Sigmoid colon (tissue), 7 donors: Measurements from ENCODE around the gene ZNF205. TPM values are rescaled to one million over a fixed set of nuclear protein-coding genes. Genes with fewer than 3 reads are reported as not detected.
A peak's percentile ranks its signal among the peaks of the same experiment; 100 is the strongest.

Source experiments
- DNase-seq: peaks from one replicate; pipeline ENCODE4 v3.0.0-alpha.2; 2019
- H3K27ac ChIP-seq, 4 donors: fragments of 200-600 bp; sonication (generic); one replicate each; pipeline ENCODE4 v1.5.1; 2016 to 2019; ENCODE audit warnings: mild to moderate bottlenecking in 1 of 4
- H3K27me3 ChIP-seq, 3 donors: fragments of 200-600 bp; sonication (generic); one replicate each; pipeline ENCODE4 v1.5.1; 2019; ENCODE audit warnings: mild to moderate bottlenecking in 1 of 3
- H3K36me3 ChIP-seq, 4 donors: fragments of 200-600 bp; sonication (generic); one replicate each; pipeline ENCODE4 v1.5.1; 2016 to 2019
- H3K4me1 ChIP-seq, 4 donors: fragments of 200-600 bp; sonication (generic); one replicate each; pipeline ENCODE4 v1.5.1; 2017 to 2019
- H3K4me3 ChIP-seq, 4 donors: fragments of 200-600 bp; sonication (generic); one replicate each; pipeline ENCODE4 v1.5.1; 2017 to 2019; ENCODE audit warnings: mild to moderate bottlenecking in 2 of 4, moderate library complexity in 1 of 4
- H3K9me3 ChIP-seq, 4 donors: fragments of 200-600 bp in 3 of 4; sonication (generic) in 3 of 4; one replicate each; pipeline versions ENCODE4 v1.5.1 to v1.6.1; 2013 to 2019
- EP300 ChIP-seq, 4 donors: sonication (generic); formaldehyde crosslinking; IDR thresholded peaks; one replicate each; pipeline ENCODE4 v1.6.1; 2017; ENCODE audit warnings: antibody characterized with exemption in 4 of 4
- POLR2A ChIP-seq, 2 donors: fragments of 450-650 bp; IDR thresholded peaks; one replicate each; pipeline ENCODE4 v1.6.1; 2016; ENCODE audit warnings: antibody characterized with exemption in 2 of 2, mild to moderate bottlenecking in 2 of 2, moderate library complexity in 2 of 2
- POLR2AphosphoS5 ChIP-seq, 4 donors: sonication (generic); formaldehyde crosslinking; IDR thresholded peaks; one replicate each; pipeline ENCODE4 v1.6.1; 2017; ENCODE audit warnings: antibody characterized with exemption in 4 of 4
- WGBS, 2 donors: extraction: QIAGEN DNeasy Blood & Tissue Kit; methylation state at CpG; one replicate each; pipeline ENCODE4 v1.1.7; 2013; 5-methylcytosine and 5-hydroxymethylcytosine counted together
- intact Hi-C: fragments of 100-400 bp; cut with DNase I; formaldehyde crosslinking; loops from one replicate; pipeline ENCODE4 v1.15.1; 2023
- polyA plus RNA-seq, 3 donors: library from polyadenylated mRNA; stranded (reverse); fragments of 200-250 nt; gene quantifications; one replicate each; pipeline ENCODE4 v1.2.3, GENCODE V29; 2013
- total RNA-seq, 4 donors: library from RNA; depleted of rRNA; stranded (reverse); fragments of >200 nt; gene quantifications; one replicate each; pipeline ENCODE4 v1.1.0, GENCODE V29; 2016
- TF ChIP-seq, protein P1 (sequence below), 4 experiments: fragments of 450-650 bp in 3 of 4; fragments of 200-600 bp in 1 of 4; IDR thresholded peaks; one replicate each; pipeline ENCODE4 v1.5.1; 2016 to 2019; ENCODE audit warnings: antibody characterized with exemption in 4 of 4, mild to moderate bottlenecking in 3 of 4, moderate library complexity in 2 of 4
- donor health status: healthy with polysubstance abuse.
- donor health status: Bipolar disorder and iron deficiency.
- donor health status: healthy.

Gene ZNF205
- total and polyA plus RNA-seq, 7 donors, result 6.6 to 17.5 (median 15.8) TPM

DNA sequence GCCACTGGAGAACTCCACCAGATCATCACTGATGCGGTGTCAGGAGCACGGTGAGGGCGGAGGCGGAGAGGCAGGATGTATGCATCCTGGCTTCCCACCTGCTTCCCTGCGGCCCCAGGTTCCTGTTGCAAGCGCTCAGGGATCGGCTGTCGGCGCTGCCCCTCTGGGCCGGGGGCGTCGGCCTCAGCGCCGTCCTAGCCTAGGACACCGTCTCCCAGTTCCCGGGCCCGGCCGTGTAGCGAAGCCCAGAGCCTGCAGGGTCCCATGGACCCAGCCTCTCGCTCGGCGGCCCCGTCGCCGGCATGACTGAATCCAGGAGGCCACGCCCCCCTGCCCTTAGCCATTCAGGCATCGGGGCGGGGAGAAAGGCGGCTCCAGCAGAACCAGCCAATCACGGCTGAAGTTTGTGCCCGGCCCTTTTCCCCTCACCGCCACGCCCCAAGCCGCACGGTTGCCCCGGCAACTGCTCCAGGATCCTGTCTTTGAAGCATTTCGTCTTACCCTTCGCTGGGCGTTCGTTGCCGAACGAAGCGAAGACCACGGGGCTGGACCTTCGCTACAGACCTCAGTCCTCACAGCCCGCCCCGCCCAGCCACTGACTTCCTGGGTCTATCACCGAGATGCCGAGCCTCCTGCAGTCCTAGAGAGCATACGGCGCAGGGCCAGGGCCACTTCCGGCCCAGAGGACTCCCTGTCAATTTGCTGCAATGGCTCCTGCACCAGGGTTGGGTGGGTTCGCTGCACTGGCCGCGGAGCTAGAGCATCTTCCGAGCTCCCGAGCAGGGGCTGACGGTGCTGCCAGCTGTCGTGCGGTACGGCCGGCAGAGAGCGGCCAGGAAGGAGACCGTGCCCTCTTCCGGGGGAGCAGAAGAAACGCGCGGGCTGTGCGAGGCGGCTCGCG lies 11.8 kb downstream of the ZNF205 start:
- TF ChIP-seq POLR2A (IDR thresholded peaks at IDR 0.05) (no peak), EP300 (IDR thresholded peaks at IDR 0.05) (no peak), POLR2AphosphoS5 (IDR thresholded peaks at IDR 0.05) (peak in 3 of 4 donors; percentile 41 to 64 (median 62))
- TF ChIP-seq, protein P1, sequence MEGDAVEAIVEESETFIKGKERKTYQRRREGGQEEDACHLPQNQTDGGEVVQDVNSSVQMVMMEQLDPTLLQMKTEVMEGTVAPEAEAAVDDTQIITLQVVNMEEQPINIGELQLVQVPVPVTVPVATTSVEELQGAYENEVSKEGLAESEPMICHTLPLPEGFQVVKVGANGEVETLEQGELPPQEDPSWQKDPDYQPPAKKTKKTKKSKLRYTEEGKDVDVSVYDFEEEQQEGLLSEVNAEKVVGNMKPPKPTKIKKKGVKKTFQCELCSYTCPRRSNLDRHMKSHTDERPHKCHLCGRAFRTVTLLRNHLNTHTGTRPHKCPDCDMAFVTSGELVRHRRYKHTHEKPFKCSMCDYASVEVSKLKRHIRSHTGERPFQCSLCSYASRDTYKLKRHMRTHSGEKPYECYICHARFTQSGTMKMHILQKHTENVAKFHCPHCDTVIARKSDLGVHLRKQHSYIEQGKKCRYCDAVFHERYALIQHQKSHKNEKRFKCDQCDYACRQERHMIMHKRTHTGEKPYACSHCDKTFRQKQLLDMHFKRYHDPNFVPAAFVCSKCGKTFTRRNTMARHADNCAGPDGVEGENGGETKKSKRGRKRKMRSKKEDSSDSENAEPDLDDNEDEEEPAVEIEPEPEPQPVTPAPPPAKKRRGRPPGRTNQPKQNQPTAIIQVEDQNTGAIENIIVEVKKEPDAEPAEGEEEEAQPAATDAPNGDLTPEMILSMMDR (IDR thresholded peaks at IDR 0.05), result peak in 1 of 4 experiments; percentile 31
- Histone ChIP-seq H3K9me3 (no peaks in the 10 kb centered on the region), H3K27me3 (no peaks in the 10 kb centered on the region), H3K36me3 (peaks cover 0 to 17% (median 11%) of the 10 kb centered on the region in 4 donors), H3K4me1 (peaks cover 0 to 25% (median 21%) of the 10 kb centered on the region in 4 donors), H3K4me3 (peak overlapping the region; percentile 61 to 79 (median 69)), H3K27ac (peak overlapping the region; percentile 78 to 83 (median 78))
- intact Hi-C loops, result loop anchor here (2.0 kb wide), 1 partner anchor 17 kb away; no protein-coding TSS in a partner anchor
- DNase-seq, result peak; percentile 98
- 0% methylated on average over 72 of the region's 72 CpGs for WGBS, 2 donors

DNA sequence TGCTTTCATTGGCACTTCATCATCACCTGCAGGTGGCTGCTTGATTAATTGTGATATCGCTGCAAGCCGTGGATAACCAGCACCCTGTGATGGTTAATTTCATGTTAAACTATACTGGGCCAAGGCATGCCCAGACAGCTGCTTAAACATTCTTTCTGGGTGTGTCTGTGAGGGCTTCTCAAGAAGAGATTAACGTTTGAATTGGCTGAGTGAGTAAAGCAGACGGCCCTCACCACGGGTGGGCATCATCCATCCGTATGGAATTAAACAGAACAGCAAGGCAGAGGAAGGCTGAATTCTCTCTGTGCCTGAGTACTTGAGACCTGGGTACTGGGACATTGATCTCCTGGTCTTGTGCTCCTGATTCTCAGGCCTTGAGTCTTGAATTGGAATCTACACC lies 15.4 kb downstream of the ZNF205 start:
- 50 to 75% methylated on average over 6 of the region's 6 CpGs for WGBS, 2 donors
- Histone ChIP-seq H3K4me1 (peaks cover 0 to 33% (median 30%) of the 10 kb centered on the region in 4 donors), H3K36me3 (peaks cover 0 to 12% (median 3%) of the 10 kb centered on the region in 4 donors), H3K27ac (no peak overlapping the region), H3K9me3 (no peaks in the 10 kb centered on the region), H3K27me3 (no peaks in the 10 kb centered on the region), H3K4me3 (no peak overlapping the region)
- intact Hi-C loops, result loop anchor here (2.0 kb wide), 1 partner anchor 69 kb away; no protein-coding TSS in a partner anchor
- no peak for DNase-seq
- TF ChIP-seq, protein P1 (IDR thresholded peaks at IDR 0.05), result no peak
- TF ChIP-seq POLR2A (IDR thresholded peaks at IDR 0.05) (no peak), POLR2AphosphoS5 (IDR thresholded peaks at IDR 0.05) (no peak), EP300 (IDR thresholded peaks at IDR 0.05) (no peak)

DNA sequence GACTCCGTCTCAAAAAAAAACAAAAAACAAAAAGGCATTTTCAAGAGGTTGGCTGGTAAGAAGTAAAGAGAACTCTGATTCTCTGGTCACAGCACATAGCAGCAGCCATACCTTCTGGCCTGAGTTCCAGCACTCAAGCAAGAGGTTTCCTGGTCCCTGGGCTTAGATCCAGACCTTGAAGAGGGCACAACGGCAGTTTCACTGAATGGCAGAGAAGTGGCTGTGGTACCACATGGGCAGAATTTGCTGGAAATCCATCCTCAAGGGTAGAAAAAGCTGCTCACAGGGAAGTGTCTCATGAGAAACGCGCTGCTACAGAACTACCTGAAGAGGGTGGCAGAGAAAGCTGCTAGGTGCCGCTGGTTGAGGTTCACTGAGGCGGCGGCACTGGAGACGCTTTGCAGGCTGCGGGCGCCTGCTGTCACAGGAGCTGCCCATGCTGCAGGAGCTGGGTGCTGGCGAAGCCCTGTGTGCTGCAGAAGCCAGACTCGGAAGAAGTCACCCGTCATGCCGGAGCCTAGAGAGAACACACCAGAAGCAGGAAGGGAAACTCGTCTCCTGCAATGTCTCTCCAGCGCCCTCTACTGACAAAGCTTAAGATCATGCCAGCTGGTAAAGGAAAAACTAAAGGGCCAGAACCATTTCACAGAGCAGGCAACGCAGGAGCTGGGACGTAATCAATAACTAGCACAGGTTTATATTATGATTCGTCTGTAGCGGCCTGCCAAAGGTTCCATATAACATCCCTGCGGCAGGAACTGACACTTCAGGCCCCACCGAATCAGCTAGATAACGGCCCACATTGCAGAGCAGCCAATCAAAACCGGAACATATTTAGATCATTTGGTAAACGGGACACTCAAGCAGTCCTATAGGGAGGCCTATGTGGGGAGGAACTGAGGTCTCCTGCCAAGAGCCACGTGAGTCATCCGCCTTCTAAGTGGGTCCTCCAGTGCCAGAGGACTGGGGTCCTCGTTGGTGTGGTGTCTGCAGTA lies 17.0 kb downstream of the ZNF205 start:
- WGBS, 2 donors, result 7 to 17% methylated on average over 28 of the region's 28 CpGs
- intact Hi-C loops, result loop anchor here (2.0 kb wide), 1 partner anchor 71 kb away; no protein-coding TSS in a partner anchor
- Histone ChIP-seq H3K27ac (peak overlapping the region; percentile 58 to 75 (median 70)), H3K4me1 (peaks cover 0 to 39% (median 34%) of the 10 kb centered on the region in 4 donors), H3K27me3 (no peaks in the 10 kb centered on the region), H3K36me3 (peaks cover 0 to 12% (median 3%) of the 10 kb centered on the region in 4 donors), H3K4me3 (peak overlapping the region; percentile 22 to 50 (median 48)), H3K9me3 (no peaks in the 10 kb centered on the region)
- TF ChIP-seq, protein P1 (IDR thresholded peaks at IDR 0.05), result peak; percentile 77 to 93 (median 85)
- no peak for TF ChIP-seq POLR2A (IDR thresholded peaks at IDR 0.05)
- DNase-seq, result peak; percentile 86

DNA sequence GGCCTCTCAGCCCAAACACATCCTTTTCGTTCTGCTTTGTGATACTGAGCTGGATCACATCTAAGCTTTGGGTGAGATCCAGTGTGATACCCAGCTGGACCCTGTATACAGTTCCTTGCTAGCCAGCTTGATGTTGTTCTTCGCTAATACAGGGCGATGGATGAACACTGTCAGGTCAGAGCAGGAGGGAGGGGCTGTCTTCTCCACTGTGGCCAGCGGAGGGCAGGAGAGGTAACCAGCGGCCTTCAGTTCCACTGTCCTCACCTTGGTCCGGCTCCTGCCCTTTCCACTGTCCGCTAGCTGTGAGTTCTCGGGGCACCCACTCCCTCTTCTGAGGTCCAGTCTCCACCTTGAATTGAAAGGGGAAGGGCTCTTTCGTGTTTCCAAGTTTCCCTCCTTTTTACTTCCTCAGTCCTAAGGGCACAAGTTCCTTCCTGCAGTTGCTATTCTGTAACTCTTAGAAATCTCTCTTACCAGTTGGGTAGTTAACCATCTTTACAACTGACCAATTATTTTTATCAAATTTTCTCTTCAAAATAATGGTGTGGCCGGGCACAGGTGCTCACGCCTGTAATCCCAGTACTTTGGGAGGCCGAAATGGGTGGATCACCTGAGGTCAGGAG lies 19.5 kb downstream of the ZNF205 start:
- Histone ChIP-seq H3K27me3 (no peaks in the 10 kb centered on the region), H3K9me3 (no peaks in the 10 kb centered on the region), H3K27ac (no peak overlapping the region), H3K4me1 (peaks cover 0 to 44% (median 39%) of the 10 kb centered on the region in 4 donors), H3K36me3 (peaks cover 0 to 12% (median 3%) of the 10 kb centered on the region in 4 donors), H3K4me3 (no peak overlapping the region)
- intact Hi-C loops, result no loop called here
- TF ChIP-seq POLR2AphosphoS5 (IDR thresholded peaks at IDR 0.05) (no peak), EP300 (IDR thresholded peaks at IDR 0.05) (no peak), POLR2A (IDR thresholded peaks at IDR 0.05) (no peak)
- TF ChIP-seq, protein P1 (IDR thresholded peaks at IDR 0.05), result no peak
- DNase-seq, result no peak
- 66 to 77% methylated on average over 12 of the region's 12 CpGs for WGBS, 2 donors
